Measurements from ENCODE around the gene ANKRD44. TPM values are rescaled to one million over a fixed set of nuclear protein-coding genes. Genes with fewer than 3 reads are reported as not detected.

The ANKRD44 gene
- total RNA-seq, 1 experiment from 2014 or later = 0.68 TPM

GRCh38 chr2:197339496-197340220 is 29.1 kb upstream of the ANKRD44 start (continued):
- TF ChIP-seq AR (CRISPR knock-in tag; IDR thresholded peaks at IDR 0.05) = no peak
- TF ChIP-seq GRHL2 (CRISPR knock-in tag; IDR thresholded peaks at IDR 0.05; ENCODE audit: insufficient replicate concordance, severe bottlenecking) = no peak
- no peak for TF ChIP-seq NR3C1 (CRISPR knock-in tag; conservative IDR thresholded peaks at IDR 0.05; ENCODE audit: low read depth)
- no peak for TF ChIP-seq ATF6 (CRISPR knock-in tag; IDR thresholded peaks at IDR 0.05)
- no peak for TF ChIP-seq OVOL2 (CRISPR knock-in tag; IDR thresholded peaks at IDR 0.05; ENCODE audit: borderline replicate concordance)

- no peak overlapping the region for H3K4me3 Mint-ChIP-seq
- CTCF ChIA-PET = no interaction called here
- DNase-seq (ENCODE audit: low spot score) = no peak
- POLR2A ChIA-PET = no interaction called here
- TF ChIP-seq ZNF423 (CRISPR knock-in tag; IDR thresholded peaks at IDR 0.05) = no peak
- TF ChIP-seq, protein P1, sequence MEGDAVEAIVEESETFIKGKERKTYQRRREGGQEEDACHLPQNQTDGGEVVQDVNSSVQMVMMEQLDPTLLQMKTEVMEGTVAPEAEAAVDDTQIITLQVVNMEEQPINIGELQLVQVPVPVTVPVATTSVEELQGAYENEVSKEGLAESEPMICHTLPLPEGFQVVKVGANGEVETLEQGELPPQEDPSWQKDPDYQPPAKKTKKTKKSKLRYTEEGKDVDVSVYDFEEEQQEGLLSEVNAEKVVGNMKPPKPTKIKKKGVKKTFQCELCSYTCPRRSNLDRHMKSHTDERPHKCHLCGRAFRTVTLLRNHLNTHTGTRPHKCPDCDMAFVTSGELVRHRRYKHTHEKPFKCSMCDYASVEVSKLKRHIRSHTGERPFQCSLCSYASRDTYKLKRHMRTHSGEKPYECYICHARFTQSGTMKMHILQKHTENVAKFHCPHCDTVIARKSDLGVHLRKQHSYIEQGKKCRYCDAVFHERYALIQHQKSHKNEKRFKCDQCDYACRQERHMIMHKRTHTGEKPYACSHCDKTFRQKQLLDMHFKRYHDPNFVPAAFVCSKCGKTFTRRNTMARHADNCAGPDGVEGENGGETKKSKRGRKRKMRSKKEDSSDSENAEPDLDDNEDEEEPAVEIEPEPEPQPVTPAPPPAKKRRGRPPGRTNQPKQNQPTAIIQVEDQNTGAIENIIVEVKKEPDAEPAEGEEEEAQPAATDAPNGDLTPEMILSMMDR (IDR thresholded peaks at IDR 0.05) = no peak
- no peak for TF ChIP-seq ZNF232 (CRISPR knock-in tag; IDR thresholded peaks at IDR 0.05)
- no peak for TF ChIP-seq ESRRA (CRISPR knock-in tag; IDR thresholded peaks at IDR 0.05; ENCODE audit: borderline replicate concordance)
- no peak for TF ChIP-seq STAT6 (CRISPR knock-in tag; conservative IDR thresholded peaks at IDR 0.05; ENCODE audit: low read depth)
- H3K4me1 Mint-ChIP-seq = no peaks in the 10 kb centered on the region
- H3K27me3 Mint-ChIP-seq (ENCODE audit: low read depth) = no peaks in the 10 kb centered on the region; the same call in none of the 2 replicates
- no peaks in the 10 kb centered on the region for H3K36me3 Mint-ChIP-seq
- H3K9me3 Mint-ChIP-seq = no peaks in the 10 kb centered on the region
- H3K27ac Mint-ChIP-seq = no peak overlapping the region
- no peak for ATAC-seq
Observed at GRCh38 chr2:197339016-197339415, 28.4 kb upstream of the ANKRD44 start.

DNA sequence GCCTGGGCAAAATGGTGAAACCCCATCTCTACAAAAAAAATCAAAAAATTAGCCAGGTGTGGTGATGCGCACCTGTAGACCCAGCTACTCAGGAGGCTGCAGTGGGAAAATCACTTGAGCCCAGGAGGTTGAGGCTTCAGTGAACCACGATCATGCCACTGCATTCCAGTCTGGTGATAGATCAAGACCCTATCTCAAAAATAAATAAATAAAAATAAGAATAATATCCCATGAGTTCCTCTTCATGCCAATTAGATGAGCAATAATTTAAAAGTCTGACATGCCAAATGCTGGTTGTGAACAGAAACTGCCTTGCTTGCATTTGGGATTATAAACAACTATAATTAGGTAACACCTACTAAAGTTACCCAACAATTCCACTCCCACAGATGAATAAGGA is 22.1 kb upstream of the ANKRD44 start:
- Mint-ChIP-seq H3K27me3 (ENCODE audit: low read depth) (no peaks in the 10 kb centered on the region), H3K27ac (no peak overlapping the region), H3K9me3 (peaks cover 8% of the 10 kb centered on the region; the same call in 1 of the 2 replicates), H3K4me1 (no peaks in the 10 kb centered on the region), H3K36me3 (no peaks in the 10 kb centered on the region), H3K4me3 (no peak overlapping the region)
- ChIA-PET CTCF (no interaction called here), POLR2A (no interaction called here)
- ATAC-seq (no peak), DNase-seq (ENCODE audit: low spot score) (no peak)
- TF ChIP-seq ATF1 (CRISPR knock-in tag; IDR thresholded peaks at IDR 0.05) (no peak), NFE2L1 (CRISPR knock-in tag; IDR thresholded peaks at IDR 0.05) (no peak), HMGA2 (CRISPR knock-in tag; IDR thresholded peaks at IDR 0.05) (no peak), IRF2 (CRISPR knock-in tag; IDR thresholded peaks at IDR 0.05; ENCODE audit: borderline replicate concordance, low read depth) (no peak), RELA (CRISPR knock-in tag; IDR thresholded peaks at IDR 0.05; ENCODE audit: borderline replicate concordance) (no peak), NR1H2 (CRISPR knock-in tag; IDR thresholded peaks at IDR 0.05) (no peak), PRDM15 (CRISPR knock-in tag; IDR thresholded peaks at IDR 0.05) (no peak), ZNF121 (CRISPR knock-in tag; IDR thresholded peaks at IDR 0.05) (no peak)
- TF ChIP-seq, protein P2, sequence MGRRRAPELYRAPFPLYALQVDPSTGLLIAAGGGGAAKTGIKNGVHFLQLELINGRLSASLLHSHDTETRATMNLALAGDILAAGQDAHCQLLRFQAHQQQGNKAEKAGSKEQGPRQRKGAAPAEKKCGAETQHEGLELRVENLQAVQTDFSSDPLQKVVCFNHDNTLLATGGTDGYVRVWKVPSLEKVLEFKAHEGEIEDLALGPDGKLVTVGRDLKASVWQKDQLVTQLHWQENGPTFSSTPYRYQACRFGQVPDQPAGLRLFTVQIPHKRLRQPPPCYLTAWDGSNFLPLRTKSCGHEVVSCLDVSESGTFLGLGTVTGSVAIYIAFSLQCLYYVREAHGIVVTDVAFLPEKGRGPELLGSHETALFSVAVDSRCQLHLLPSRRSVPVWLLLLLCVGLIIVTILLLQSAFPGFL (CRISPR knock-in tag; IDR thresholded peaks at IDR 0.05; ENCODE audit: borderline replicate concordance) = no peak
